ENCODE results near the gene NDUFB7.
"Not testable (repeated sequence)": the region's sequence is repeated elsewhere in the genome, so short reads cannot be mapped to it uniquely, and the experiment has no call there.

NDUFB7 gene

GRCh38 chr19:14611051-14611450 is 39.2 kb upstream of the NDUFB7 start:
- DNase-seq (ENCODE audit: extremely low read depth, low read depth) = no peak
- H3K4me3 ChIP-seq (replicated peaks; ENCODE audit: low read depth, low read length) = no peak overlapping the region
- no peak for TF ChIP-seq CTCF (IDR thresholded peaks at IDR 0.05; ENCODE audit: low read depth, low read length, missing control alignments)

- TF ChIP-seq CTCF (IDR thresholded peaks at IDR 0.05; ENCODE audit: low read depth, low read length, missing control alignments) = no peak
- DNase-seq (ENCODE audit: extremely low read depth, low read depth) = no peak
- no peak overlapping the region for H3K4me3 ChIP-seq (replicated peaks; ENCODE audit: low read depth, low read length)
Observed at GRCh38 chr19:14606627-14607026, 34.8 kb upstream of the NDUFB7 start.

GRCh38 chr19:14603990-14604387 is 32.1 kb upstream of the NDUFB7 start:
- H3K4me3 ChIP-seq (replicated peaks; ENCODE audit: low read depth, low read length) = no peak overlapping the region
- no peak for TF ChIP-seq CTCF (IDR thresholded peaks at IDR 0.05; ENCODE audit: low read depth, low read length, missing control alignments)
- no peak for DNase-seq (ENCODE audit: extremely low read depth, low read depth)

GRCh38 chr19:14599548-14600147 is 27.8 kb upstream of the NDUFB7 start:
- H3K4me3 ChIP-seq (replicated peaks; ENCODE audit: low read depth, low read length) = no peak overlapping the region
- DNase-seq (ENCODE audit: extremely low read depth, low read depth) = no peak
- TF ChIP-seq CTCF (IDR thresholded peaks at IDR 0.05; ENCODE audit: low read depth, low read length, missing control alignments) = no peak

GRCh38 chr19:14595558-14595957 is 23.7 kb upstream of the NDUFB7 start:
- no peak for DNase-seq (ENCODE audit: extremely low read depth, low read depth)
- TF ChIP-seq CTCF (IDR thresholded peaks at IDR 0.05; ENCODE audit: low read depth, low read length, missing control alignments) = no peak
- H3K4me3 ChIP-seq (replicated peaks; ENCODE audit: low read depth, low read length) = no peak overlapping the region

GRCh38 chr19:14589433-14589832 is 17.6 kb upstream of the NDUFB7 start:
- not testable (repeated sequence) for H3K4me3 ChIP-seq (replicated peaks; ENCODE audit: low read depth, low read length); DNase-seq (ENCODE audit: extremely low read depth, low read depth)

GRCh38 chr19:14585187-14585586 is 13.3 kb upstream of the NDUFB7 start:
- DNase-seq (ENCODE audit: extremely low read depth, low read depth) = peak; percentile 36
- not testable (repeated sequence) for H3K4me3 ChIP-seq (replicated peaks; ENCODE audit: low read depth, low read length)

- H3K4me3 ChIP-seq (replicated peaks; ENCODE audit: low read depth, low read length); DNase-seq (ENCODE audit: extremely low read depth, low read depth): not testable (repeated sequence)
Observed at GRCh38 chr19:14584372-14584771, 12.5 kb upstream of the NDUFB7 start.
